ENCODE measurements around the gene DEFB127. TPM values are rescaled to one million over a fixed set of nuclear protein-coding genes. Genes with fewer than 3 reads are reported as not detected.
"Not testable (repeated sequence)": the region's sequence is repeated elsewhere in the genome, so short reads cannot be mapped to it uniquely, and the experiment has no call there.

DEFB127 gene
- total and polyA plus RNA-seq, 4 donors = not detected

- H3K27ac ChIP-seq (ENCODE audit: low read depth in 1 of 2, low read length in 2 of 2) = no peak overlapping the region
- WGBS = 66% methylated on average over 4 of the region's 4 CpGs
- TF ChIP-seq ATF3 (IDR thresholded peaks at IDR 0.05) = no peak
- TF ChIP-seq CTCF (IDR thresholded peaks at IDR 0.05; ENCODE audit: low read depth, low read length, missing input control) = no peak
- TF ChIP-seq HNF4A (conservative IDR thresholded peaks at IDR 0.05) = no peak
- no peak for TF ChIP-seq TAF1 (conservative IDR thresholded peaks at IDR 0.05)
- TF ChIP-seq EGR1 (IDR thresholded peaks at IDR 0.05; ENCODE audit: low read depth in 2 of 2) = no peak
- TF ChIP-seq REST (IDR thresholded peaks at IDR 0.05) = no peak
- TF ChIP-seq NR2F2 (IDR thresholded peaks at IDR 0.05) = no peak
- no peak for TF ChIP-seq FOXA2 (IDR thresholded peaks at IDR 0.05)
- TF ChIP-seq RXRA (IDR thresholded peaks at IDR 0.05) = no peak
- no peak for TF ChIP-seq HNF4G (IDR thresholded peaks at IDR 0.05)
- TF ChIP-seq MAX (IDR thresholded peaks at IDR 0.05) = no peak
Measured at GRCh38 chr20:199996-200395, 42.7 kb downstream of the DEFB127 start.

GRCh38 chr20:203630-204029 is 46.4 kb downstream of the DEFB127 start:
- H3K9ac ChIP-seq (ENCODE audit: low read depth in 1 of 2, low read length in 2 of 2); H3K27ac ChIP-seq (ENCODE audit: low read depth in 1 of 2, low read length in 2 of 2); DNase-seq (ENCODE audit: low spot score); H3K4me1 ChIP-seq (ENCODE audit: control insufficient read depth in 4 of 4, insufficient read depth in 4 of 4, low read length in 3 of 4); H3K36me3 ChIP-seq (ENCODE audit: control insufficient read depth in 4 of 4, insufficient read depth in 3 of 4, low read depth in 1 of 4, low read length in 3 of 4); H3K9me3 ChIP-seq (ENCODE audit: control insufficient read depth in 4 of 4, low read length in 3 of 4); H3K4me3 ChIP-seq (ENCODE audit: low read depth in 1 of 3, low read length in 3 of 3); H3K27me3 ChIP-seq (ENCODE audit: control insufficient read depth in 4 of 4, insufficient read depth in 4 of 4, low read length in 3 of 4): not testable (repeated sequence)
- WGBS = 67% methylated on average over 4 of the region's 4 CpGs

More at GRCh38 chr20:199996-200395, 42.7 kb downstream of the DEFB127 start:
- Histone ChIP-seq H3K4me1 (ENCODE audit: control insufficient read depth in 4 of 4, insufficient read depth in 4 of 4, low read length in 3 of 4) (no peaks in the 10 kb centered on the region), H3K36me3 (ENCODE audit: control insufficient read depth in 4 of 4, insufficient read depth in 3 of 4, low read depth in 1 of 4, low read length in 3 of 4) (no peaks in the 10 kb centered on the region), H3K4me3 (ENCODE audit: low read depth in 1 of 3, low read length in 3 of 3) (no peak overlapping the region), H3K27me3 (ENCODE audit: control insufficient read depth in 4 of 4, insufficient read depth in 4 of 4, low read length in 3 of 4) (no peaks in the 10 kb centered on the region), H3K9me3 (ENCODE audit: control insufficient read depth in 4 of 4, low read length in 3 of 4) (no peaks in the 10 kb centered on the region), H3K9ac (ENCODE audit: low read depth in 1 of 2, low read length in 2 of 2) (no peak overlapping the region)
- no peak for DNase-seq (ENCODE audit: low spot score)

Other genes with a start within 250 kb of the DEFB127 start
- gene DEFB125, start 69.8 kb upstream of the DEFB127 start, total RNA-seq = not detected
- not detected for gene DEFB125, start 69.8 kb upstream of the DEFB127 start, polyA plus RNA-seq
- gene DEFB126, start 14.9 kb upstream of the DEFB127 start, total RNA-seq = not detected
- not detected for gene DEFB126, start 14.9 kb upstream of the DEFB127 start, polyA plus RNA-seq
- gene DEFB128, start 32.3 kb downstream of the DEFB127 start, total RNA-seq = not detected
- gene DEFB128, start 32.3 kb downstream of the DEFB127 start, polyA plus RNA-seq = not detected
- not detected for gene DEFB129, start 69.8 kb downstream of the DEFB127 start, total RNA-seq
- not detected for gene DEFB129, start 69.8 kb downstream of the DEFB127 start, polyA plus RNA-seq
- gene DEFB132, start 100.3 kb downstream of the DEFB127 start, total RNA-seq = under 1 TPM in 1 of 2 donors, not detected in 1; 0.08 TPM
- under 1 TPM in 1 of 2 donors, not detected in 1; 0.08 TPM for gene DEFB132, start 100.3 kb downstream of the DEFB127 start, polyA plus RNA-seq
- gene C20orf96, start 133.3 kb downstream of the DEFB127 start, total RNA-seq = 1 to 10 TPM; 1.2 to 2.2 TPM
- gene C20orf96, start 133.3 kb downstream of the DEFB127 start, polyA plus RNA-seq = 1 to 10 TPM in 1 of 2 donors, under 1 TPM in 1; 0.70 to 2.6 TPM
- gene ZCCHC3, start 140.1 kb downstream of the DEFB127 start, total RNA-seq = 10 to 100 TPM in 1 of 2 donors, 1 to 10 TPM in 1; 6.2 to 22.1 TPM
- 1 to 10 TPM; 2.4 to 5.0 TPM for gene ZCCHC3, start 140.1 kb downstream of the DEFB127 start, polyA plus RNA-seq
- gene SOX12, start 168.1 kb downstream of the DEFB127 start, total RNA-seq = 1 to 10 TPM in 1 of 2 donors, under 1 TPM in 1; 0.67 to 4.2 TPM
- 1 to 10 TPM; 1.3 to 2.0 TPM for gene SOX12, start 168.1 kb downstream of the DEFB127 start, polyA plus RNA-seq
- 10 to 100 TPM in 1 of 2 donors, 1 to 10 TPM in 1; 1.9 to 12.0 TPM for gene NRSN2, start 189.7 kb downstream of the DEFB127 start, total RNA-seq
- gene NRSN2, start 189.7 kb downstream of the DEFB127 start, polyA plus RNA-seq = 1 to 10 TPM; 3.5 to 6.0 TPM
- 10 to 100 TPM in 1 of 2 donors, 1 to 10 TPM in 1; 4.8 to 36.3 TPM for gene TRIB3, start 223.3 kb downstream of the DEFB127 start, total RNA-seq
- gene TRIB3, start 223.3 kb downstream of the DEFB127 start, polyA plus RNA-seq = 10 to 100 TPM; 41.2 to 63.1 TPM